ENCODE measurements around the gene CASD1.

Gene CASD1

DNA sequence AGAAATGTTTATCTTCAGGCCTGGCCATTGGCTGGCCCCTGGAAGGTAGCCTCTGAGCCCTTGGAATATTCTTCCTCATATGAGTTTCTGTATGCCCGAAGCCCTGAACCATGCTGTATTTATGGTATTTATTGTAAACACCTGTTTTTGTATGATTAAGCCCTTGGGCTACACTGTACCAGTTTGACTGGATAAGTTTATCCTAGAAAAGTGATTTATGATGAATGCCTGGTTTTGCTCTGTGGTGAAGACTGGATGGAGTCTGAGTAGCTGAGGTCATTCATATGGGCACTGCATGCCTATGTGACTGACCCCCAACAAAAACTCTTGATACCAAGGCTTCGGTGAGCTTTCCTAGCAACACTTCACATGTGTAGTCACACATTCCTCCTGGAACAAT is 66.7 kb downstream of the CASD1 start:
- H3K9me3 ChIP-seq (ENCODE audit: low read length) = peaks cover 9% of the 10 kb centered on the region
- no peaks in the 10 kb centered on the region for H3K27me3 ChIP-seq (ENCODE audit: insufficient read depth, low read length)
- no peak overlapping the region for H3K4me3 ChIP-seq (ENCODE audit: low read length)
- H3K36me3 ChIP-seq (ENCODE audit: insufficient read depth, low read length) = no peaks in the 10 kb centered on the region
- H3K4me1 ChIP-seq (ENCODE audit: insufficient read depth, low read length) = no peaks in the 10 kb centered on the region
- no peak overlapping the region for H2AFZ ChIP-seq (ENCODE audit: low read depth, low read length)

GRCh38 chr7:94577357-94577756 is 67.7 kb downstream of the CASD1 start:
- Histone ChIP-seq H2AFZ (ENCODE audit: low read depth, low read length) (no peak overlapping the region), H3K27me3 (ENCODE audit: insufficient read depth, low read length) (no peaks in the 10 kb centered on the region), H3K9me3 (ENCODE audit: low read length) (peaks cover 9% of the 10 kb centered on the region), H3K4me1 (ENCODE audit: insufficient read depth, low read length) (no peaks in the 10 kb centered on the region), H3K36me3 (ENCODE audit: insufficient read depth, low read length) (no peaks in the 10 kb centered on the region), H3K4me3 (ENCODE audit: low read length) (no peak overlapping the region)

DNA sequence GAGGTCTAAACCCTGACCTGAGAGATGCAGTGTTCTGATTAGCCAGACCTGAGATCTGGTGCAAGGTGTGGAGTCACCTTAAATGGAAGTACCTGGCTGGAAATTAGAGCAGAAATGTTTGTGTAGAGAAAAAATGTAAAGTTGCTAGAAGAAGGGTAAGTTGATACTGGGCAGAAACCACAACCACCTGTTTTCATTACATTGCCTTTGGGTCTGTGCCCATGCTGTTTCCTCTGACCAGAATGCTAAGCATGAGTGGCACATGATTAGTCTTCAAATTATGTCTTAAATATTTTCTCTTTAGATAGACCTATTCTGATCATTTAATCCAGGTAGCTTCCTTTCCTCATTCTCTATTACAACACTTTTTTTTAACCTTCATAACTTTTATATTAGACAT is 69.0 kb downstream of the CASD1 start:
- Histone ChIP-seq H3K4me1 (ENCODE audit: insufficient read depth, low read length) (no peaks in the 10 kb centered on the region), H2AFZ (ENCODE audit: low read depth, low read length) (no peak overlapping the region), H3K36me3 (ENCODE audit: insufficient read depth, low read length) (no peaks in the 10 kb centered on the region), H3K9me3 (ENCODE audit: low read length) (peaks cover 9% of the 10 kb centered on the region), H3K27me3 (ENCODE audit: insufficient read depth, low read length) (no peaks in the 10 kb centered on the region), H3K4me3 (ENCODE audit: low read length) (no peak overlapping the region)

DNA sequence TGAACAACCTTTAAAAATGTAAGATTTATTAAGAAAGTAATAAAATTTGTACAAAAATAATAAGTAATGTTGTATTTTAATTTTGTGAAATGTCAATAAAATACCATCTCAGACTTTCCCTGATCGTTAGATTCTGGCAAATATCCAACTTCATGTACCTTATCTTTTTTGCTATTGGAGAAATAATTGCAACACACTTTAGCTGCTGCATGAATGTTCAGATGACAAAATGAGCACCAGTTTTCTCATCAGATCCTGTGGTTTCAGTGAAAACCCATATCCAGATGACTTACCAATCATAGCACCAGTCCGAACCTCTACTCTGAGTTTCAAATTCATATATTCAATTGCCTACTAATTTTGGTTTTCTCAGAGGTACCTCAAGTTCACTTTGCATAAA is 69.9 kb downstream of the CASD1 start:
- Histone ChIP-seq H2AFZ (ENCODE audit: low read depth, low read length) (no peak overlapping the region), H3K4me1 (ENCODE audit: insufficient read depth, low read length) (no peaks in the 10 kb centered on the region), H3K36me3 (ENCODE audit: insufficient read depth, low read length) (no peaks in the 10 kb centered on the region), H3K4me3 (ENCODE audit: low read length) (no peak overlapping the region), H3K27me3 (ENCODE audit: insufficient read depth, low read length) (no peaks in the 10 kb centered on the region), H3K9me3 (ENCODE audit: low read length) (peaks cover 9% of the 10 kb centered on the region)

GRCh38 chr7:94580601-94581000 is 71.0 kb downstream of the CASD1 start:
- H3K27me3 ChIP-seq (ENCODE audit: insufficient read depth, low read length) = no peaks in the 10 kb centered on the region
- H3K4me1 ChIP-seq (ENCODE audit: insufficient read depth, low read length) = no peaks in the 10 kb centered on the region
- peaks cover 2% of the 10 kb centered on the region for H3K36me3 ChIP-seq (ENCODE audit: insufficient read depth, low read length)
- no peak overlapping the region for H2AFZ ChIP-seq (ENCODE audit: low read depth, low read length)
- peaks cover 7% of the 10 kb centered on the region for H3K9me3 ChIP-seq (ENCODE audit: low read length)
- H3K4me3 ChIP-seq (ENCODE audit: low read length) = no peak overlapping the region

DNA sequence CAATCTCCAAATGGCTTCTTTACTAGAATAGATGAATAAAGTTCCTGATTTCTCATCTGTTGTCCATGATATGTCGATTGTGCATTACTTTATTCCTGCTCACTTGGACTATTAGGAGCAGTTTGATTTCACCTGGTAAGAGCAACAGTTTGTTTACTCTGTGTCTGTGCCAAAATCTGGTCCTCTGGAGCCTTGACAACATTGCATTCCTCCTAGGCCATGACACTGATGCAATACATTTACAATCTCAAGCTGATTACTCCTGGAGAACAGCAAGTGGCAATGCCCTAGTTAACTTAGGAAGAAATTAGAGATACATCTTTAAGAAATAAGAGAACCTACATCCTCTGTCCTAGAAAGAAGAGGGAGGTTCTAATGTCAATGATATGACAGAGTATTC is 74.5 kb downstream of the CASD1 start:
- no peak overlapping the region for H3K4me3 ChIP-seq (ENCODE audit: low read length)
- no peaks in the 10 kb centered on the region for H3K4me1 ChIP-seq (ENCODE audit: insufficient read depth, low read length)
- no peaks in the 10 kb centered on the region for H3K9me3 ChIP-seq (ENCODE audit: low read length)
- H3K27me3 ChIP-seq (ENCODE audit: insufficient read depth, low read length) = no peaks in the 10 kb centered on the region
- no peak overlapping the region for H2AFZ ChIP-seq (ENCODE audit: low read depth, low read length)
- peaks cover 5% of the 10 kb centered on the region for H3K36me3 ChIP-seq (ENCODE audit: insufficient read depth, low read length)

DNA sequence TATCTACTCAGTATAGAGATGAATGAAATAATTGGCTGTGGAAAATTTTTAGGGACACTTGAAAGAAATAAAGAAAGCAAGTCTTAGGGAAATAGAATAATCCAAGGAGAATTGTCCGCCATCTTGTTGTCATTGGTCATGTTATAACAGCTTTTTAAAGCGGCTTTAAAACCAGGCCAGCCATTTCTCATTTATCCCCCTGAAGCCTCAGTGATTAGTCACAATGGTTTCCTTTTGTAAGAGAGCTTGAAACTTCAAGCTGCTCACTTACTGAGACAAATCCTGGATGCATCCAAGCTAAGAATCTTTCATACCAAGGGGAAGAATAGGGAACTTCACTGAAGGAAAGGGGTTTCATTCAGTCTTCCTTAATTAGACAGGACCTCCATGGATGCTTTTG is 78.5 kb downstream of the CASD1 start:
- no peaks in the 10 kb centered on the region for H3K27me3 ChIP-seq (ENCODE audit: insufficient read depth, low read length)
- H3K36me3 ChIP-seq (ENCODE audit: insufficient read depth, low read length) = peaks cover 14% of the 10 kb centered on the region
- H3K4me1 ChIP-seq (ENCODE audit: insufficient read depth, low read length) = peaks cover 16% of the 10 kb centered on the region
- no peak overlapping the region for H2AFZ ChIP-seq (ENCODE audit: low read depth, low read length)
- no peak overlapping the region for H3K4me3 ChIP-seq (ENCODE audit: low read length)
- H3K9me3 ChIP-seq (ENCODE audit: low read length) = peaks cover 3% of the 10 kb centered on the region

DNA sequence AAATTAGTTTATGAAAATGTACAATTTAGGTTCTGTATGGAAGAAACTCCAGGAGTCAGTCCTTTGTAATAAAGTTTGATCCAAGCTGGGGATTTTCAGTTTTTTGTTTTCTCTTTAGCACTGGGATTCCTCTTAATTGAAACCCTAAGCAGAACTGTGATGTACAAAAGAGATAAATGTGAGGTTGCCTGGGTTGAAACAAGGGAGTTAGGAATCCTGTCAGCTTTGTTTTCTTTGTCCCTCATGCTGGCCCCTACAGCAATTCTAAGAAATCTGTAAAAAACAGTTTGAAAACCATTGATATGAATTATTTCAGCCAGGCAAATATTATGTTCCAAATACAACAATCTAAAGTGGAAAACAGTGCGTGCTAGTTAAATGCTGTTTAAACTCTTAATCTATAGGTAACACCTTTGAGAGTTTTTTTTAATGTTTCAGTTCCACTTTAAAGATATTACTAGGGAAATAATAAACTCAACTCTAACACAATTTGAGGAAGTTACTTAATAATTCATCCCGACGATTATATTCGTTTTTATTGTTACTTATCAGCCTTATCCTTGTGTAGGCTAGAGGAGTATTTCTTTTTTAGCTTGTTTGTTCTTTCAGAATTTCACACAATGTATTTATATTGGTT is 81.0 kb downstream of the CASD1 start:
- peaks cover 23% of the 10 kb centered on the region for H3K36me3 ChIP-seq (ENCODE audit: insufficient read depth, low read length)
- peaks cover 5% of the 10 kb centered on the region for H3K9me3 ChIP-seq (ENCODE audit: low read length)
- no peak overlapping the region for H2AFZ ChIP-seq (ENCODE audit: low read depth, low read length)
- H3K4me1 ChIP-seq (ENCODE audit: insufficient read depth, low read length) = peaks cover 16% of the 10 kb centered on the region
- H3K27me3 ChIP-seq (ENCODE audit: insufficient read depth, low read length) = no peaks in the 10 kb centered on the region
- no peak overlapping the region for H3K4me3 ChIP-seq (ENCODE audit: low read length)

DNA sequence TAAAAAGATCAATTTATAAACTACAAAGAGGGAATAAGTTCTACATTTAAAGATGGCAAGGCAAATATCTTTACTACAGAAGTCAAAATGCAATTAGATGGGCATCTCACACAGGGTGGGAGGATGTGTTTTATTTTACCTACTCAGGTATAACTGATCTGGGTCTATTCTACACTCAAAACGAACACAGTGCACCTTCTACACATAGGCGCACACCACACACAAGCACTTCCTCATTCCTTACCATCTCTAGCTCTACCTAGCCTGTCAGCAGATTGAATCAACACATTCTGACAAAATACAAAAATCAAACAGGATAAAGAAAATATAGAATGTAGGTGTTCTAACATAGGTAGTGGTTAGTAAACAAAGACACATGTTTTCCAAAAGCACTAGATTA is 81.6 kb downstream of the CASD1 start:
- Histone ChIP-seq H3K4me1 (ENCODE audit: insufficient read depth, low read length) (peaks cover 16% of the 10 kb centered on the region), H3K27me3 (ENCODE audit: insufficient read depth, low read length) (no peaks in the 10 kb centered on the region), H2AFZ (ENCODE audit: low read depth, low read length) (no peak overlapping the region), H3K9me3 (ENCODE audit: low read length) (peaks cover 5% of the 10 kb centered on the region), H3K4me3 (ENCODE audit: low read length) (no peak overlapping the region), H3K36me3 (ENCODE audit: insufficient read depth, low read length) (peaks cover 23% of the 10 kb centered on the region)

DNA sequence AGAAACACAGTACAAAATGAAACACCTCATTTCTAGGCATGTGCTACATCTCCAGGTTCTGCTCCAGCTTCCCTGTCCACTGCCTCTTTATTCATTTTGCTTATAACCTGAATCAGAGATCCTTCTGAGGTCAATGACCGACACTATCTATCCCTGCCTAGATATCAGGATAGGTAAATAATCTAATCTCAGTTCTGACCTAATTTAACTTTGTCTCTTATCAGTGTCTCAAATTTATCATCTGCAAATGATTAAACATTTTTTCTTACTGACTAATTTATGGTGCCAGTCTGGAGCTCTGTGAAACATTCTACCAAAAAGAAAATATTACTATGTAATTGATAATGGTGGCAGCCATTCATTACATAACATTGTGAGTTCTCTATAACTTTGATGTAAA is 85.3 kb downstream of the CASD1 start:
- Histone ChIP-seq H3K4me3 (ENCODE audit: low read length) (no peak overlapping the region), H3K4me1 (ENCODE audit: insufficient read depth, low read length) (peaks cover 16% of the 10 kb centered on the region), H3K36me3 (ENCODE audit: insufficient read depth, low read length) (peaks cover 28% of the 10 kb centered on the region), H2AFZ (ENCODE audit: low read depth, low read length) (no peak overlapping the region), H3K9me3 (ENCODE audit: low read length) (peaks cover 3% of the 10 kb centered on the region), H3K27me3 (ENCODE audit: insufficient read depth, low read length) (no peaks in the 10 kb centered on the region)

- H3K27me3 ChIP-seq (ENCODE audit: insufficient read depth, low read length) = no peaks in the 10 kb centered on the region
- H3K36me3 ChIP-seq (ENCODE audit: insufficient read depth, low read length) = peaks cover 28% of the 10 kb centered on the region
- no peak overlapping the region for H2AFZ ChIP-seq (ENCODE audit: low read depth, low read length)
- peaks cover 2% of the 10 kb centered on the region for H3K9me3 ChIP-seq (ENCODE audit: low read length)
- H3K4me1 ChIP-seq (ENCODE audit: insufficient read depth, low read length) = peaks cover 12% of the 10 kb centered on the region
- H3K4me3 ChIP-seq (ENCODE audit: low read length) = no peak overlapping the region
These were observed 86.1 kb downstream of the CASD1 start for GRCh38 chr7:94595717-94596116.

GRCh38 chr7:94600267-94600666 is 90.7 kb downstream of the CASD1 start:
- Histone ChIP-seq H3K4me1 (ENCODE audit: insufficient read depth, low read length) (no peaks in the 10 kb centered on the region), H2AFZ (ENCODE audit: low read depth, low read length) (no peak overlapping the region), H3K27me3 (ENCODE audit: insufficient read depth, low read length) (no peaks in the 10 kb centered on the region), H3K36me3 (ENCODE audit: insufficient read depth, low read length) (peaks cover 20% of the 10 kb centered on the region), H3K4me3 (ENCODE audit: low read length) (no peak overlapping the region), H3K9me3 (ENCODE audit: low read length) (no peaks in the 10 kb centered on the region)

GRCh38 chr7:94602181-94602580 is 92.6 kb downstream of the CASD1 start:
- Histone ChIP-seq H2AFZ (ENCODE audit: low read depth, low read length) (no peak overlapping the region), H3K27me3 (ENCODE audit: insufficient read depth, low read length) (no peaks in the 10 kb centered on the region), H3K36me3 (ENCODE audit: insufficient read depth, low read length) (peaks cover 17% of the 10 kb centered on the region), H3K9me3 (ENCODE audit: low read length) (peaks cover 3% of the 10 kb centered on the region), H3K4me3 (ENCODE audit: low read length) (no peak overlapping the region), H3K4me1 (ENCODE audit: insufficient read depth, low read length) (no peaks in the 10 kb centered on the region)

- H3K4me3 ChIP-seq (ENCODE audit: low read length) = no peak overlapping the region
- no peak overlapping the region for H2AFZ ChIP-seq (ENCODE audit: low read depth, low read length)
- H3K4me1 ChIP-seq (ENCODE audit: insufficient read depth, low read length) = no peaks in the 10 kb centered on the region
- peaks cover 3% of the 10 kb centered on the region for H3K9me3 ChIP-seq (ENCODE audit: low read length)
- no peaks in the 10 kb centered on the region for H3K27me3 ChIP-seq (ENCODE audit: insufficient read depth, low read length)
- H3K36me3 ChIP-seq (ENCODE audit: insufficient read depth, low read length) = peaks cover 8% of the 10 kb centered on the region
These were observed 95.4 kb downstream of the CASD1 start for GRCh38 chr7:94605031-94605430.
